Esophagus mucosa (tissue), 1 donor: ENCODE data around the gene PDIA4. TPM values are rescaled to one million over a fixed set of nuclear protein-coding genes. Genes with fewer than 3 reads are reported as not detected.
A peak's percentile ranks its signal among the peaks of the same experiment; 100 is the strongest.
"Not testable (repeated sequence)": the region's sequence is repeated elsewhere in the genome, so short reads cannot be mapped to it uniquely, and the experiment has no call there.

Source experiments
- ATAC-seq: fragments of 200-7000 bp; cut with Tn5 transposase; one replicate; pipeline ENCODE4 v1.9.1; 2020
- total RNA-seq: library from RNA; stranded (reverse); gene quantifications from one replicate; pipeline ENCODE4 v1.2.4, GENCODE V29; 2023
- donor health status: DM: yes; HTN: yes; CAD: no.

Gene PDIA4
- 58.8 TPM for total RNA-seq

DNA sequence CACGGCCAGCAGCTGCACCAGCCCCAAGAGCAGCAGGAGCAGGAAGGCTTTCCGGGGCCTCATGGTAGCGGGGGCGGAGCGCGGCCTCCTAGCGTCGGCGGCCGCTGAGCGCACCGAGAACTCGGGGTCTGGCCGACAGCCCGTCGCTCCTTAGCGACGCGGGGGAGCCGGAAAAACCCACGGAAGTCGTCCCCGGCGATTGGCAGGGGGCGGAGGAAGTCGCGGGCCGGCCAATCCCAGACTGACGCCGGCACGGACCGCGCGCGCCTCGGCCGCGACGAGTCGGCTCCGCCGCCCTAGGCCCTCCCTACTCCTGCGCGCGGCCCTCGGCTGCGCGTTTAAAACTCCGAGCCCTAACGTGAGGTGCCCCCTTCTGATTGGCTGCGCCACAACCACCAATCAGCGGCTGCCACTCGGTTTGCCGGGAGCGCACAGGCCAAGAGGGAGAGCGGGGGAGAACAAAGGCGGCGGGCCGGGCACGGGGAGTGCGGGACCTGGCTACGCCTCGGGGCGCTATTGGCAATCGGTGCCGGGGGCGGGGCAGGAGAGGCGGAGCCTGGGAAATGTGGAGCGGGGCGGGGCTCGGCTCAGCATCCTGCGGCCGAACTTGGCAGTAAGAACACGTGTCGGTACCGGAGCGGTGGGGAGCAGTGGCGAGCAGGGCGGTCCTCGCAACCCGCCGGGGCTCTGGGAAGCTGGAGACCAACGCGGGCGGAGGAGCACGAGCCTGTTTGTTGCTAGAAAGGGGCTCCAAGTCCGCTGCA is at the start of gene PDIA4:
Gene PDIA4, minus strand, starts transcription at position 160 of the 764 bp plus-strand sequence. Its CDS starts 97 bp downstream, at position 63.
- ATAC-seq: peak; percentile 99

- no peak for ATAC-seq
Observed at GRCh38 chr7:149077594-149077993, 49.3 kb upstream of the PDIA4 start.

- no peak for ATAC-seq
Observed at GRCh38 chr7:149075286-149075685, 47.0 kb upstream of the PDIA4 start.

DNA sequence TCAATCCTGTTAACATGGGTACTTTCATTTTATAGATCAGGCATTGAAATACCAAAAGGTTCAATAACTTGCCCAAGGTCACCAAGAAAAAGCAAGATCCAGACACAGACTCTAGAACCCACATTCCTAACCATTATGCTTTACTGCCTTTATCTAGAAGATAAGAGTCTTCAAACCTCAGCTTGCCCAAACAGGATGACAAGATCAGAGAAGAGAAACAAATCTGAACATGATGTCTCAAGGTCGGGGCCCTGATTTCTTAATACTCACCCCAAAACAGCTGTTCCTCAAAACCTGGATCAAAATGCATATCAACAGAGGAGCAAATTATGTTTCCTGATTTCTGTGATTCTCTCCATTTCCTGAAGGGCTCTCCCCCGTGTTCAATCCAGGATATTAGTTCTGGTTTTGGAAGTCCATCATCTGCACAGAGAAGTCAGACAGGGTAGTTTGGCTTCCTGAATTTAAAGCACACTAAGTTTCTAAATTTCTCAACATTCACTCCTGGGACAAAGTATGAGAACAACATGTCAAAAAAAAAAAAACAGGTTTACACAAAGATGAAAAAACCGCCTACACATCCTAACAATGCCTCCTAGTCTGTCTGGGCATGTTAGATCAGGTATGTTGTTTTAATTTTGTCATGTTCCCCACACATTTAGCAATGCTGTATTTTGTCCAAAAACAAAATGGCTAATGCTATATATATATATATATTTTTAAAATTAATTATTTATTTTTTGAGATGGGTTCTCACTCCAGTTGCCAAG is 46.0 kb upstream of the PDIA4 start:
- ATAC-seq: peak; percentile 79

- ATAC-seq: no peak
Observed at GRCh38 chr7:149072438-149072775, 44.1 kb upstream of the PDIA4 start.

DNA sequence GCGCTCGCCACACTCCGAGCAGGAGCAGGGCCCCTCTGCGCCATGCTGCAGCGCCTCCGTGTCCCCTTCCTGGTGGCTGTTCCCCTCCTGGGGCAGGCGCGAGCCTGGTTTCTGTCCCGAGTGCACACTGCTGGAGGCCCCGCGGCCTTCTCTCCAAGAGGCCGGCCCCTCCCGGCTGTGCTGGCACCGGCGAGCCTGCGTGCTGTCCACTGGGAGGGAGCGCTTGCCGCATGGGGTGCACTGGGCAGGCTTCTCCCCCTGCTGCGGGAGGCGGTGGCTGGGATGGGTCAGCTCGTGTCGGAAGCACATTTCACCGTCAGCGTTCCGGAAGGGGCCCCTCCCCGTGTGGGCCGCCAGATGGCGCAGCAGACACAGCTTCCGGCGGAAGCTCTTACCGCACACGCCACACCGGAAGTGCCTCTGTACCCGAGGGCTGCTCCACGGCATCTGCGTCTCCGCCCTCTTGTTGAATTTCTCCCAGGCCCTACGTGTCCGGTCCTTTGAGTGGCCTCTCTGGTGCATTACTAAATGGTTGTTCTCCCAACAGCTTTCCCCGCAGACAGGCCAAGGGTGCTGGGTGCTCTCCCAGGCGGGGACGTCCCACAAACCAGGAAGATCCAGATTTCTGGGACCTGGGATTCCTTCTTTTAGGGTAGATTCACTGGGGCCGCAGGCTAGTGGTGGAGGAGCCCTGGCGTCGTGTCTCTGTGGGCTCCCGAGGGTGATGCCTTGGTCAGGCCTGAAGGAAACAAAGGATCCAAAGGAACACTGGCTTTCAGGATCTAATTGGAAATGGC is 43.5 kb upstream of the PDIA4 start:
- ATAC-seq: peak; percentile 27

GRCh38 chr7:149071182-149071635 is 42.9 kb upstream of the PDIA4 start:
- no peak for ATAC-seq

GRCh38 chr7:149070372-149071125 is 42.2 kb upstream of the PDIA4 start:
- no peak for ATAC-seq

- no peak for ATAC-seq
Observed at GRCh38 chr7:149067869-149068268, 39.6 kb upstream of the PDIA4 start.

- no peak for ATAC-seq
Observed at GRCh38 chr7:149063476-149063875, 35.2 kb upstream of the PDIA4 start.

- not testable (repeated sequence) for ATAC-seq
Observed at GRCh38 chr7:149062217-149062899, 34.1 kb upstream of the PDIA4 start.

- ATAC-seq: no peak
Observed at GRCh38 chr7:149060156-149060555, 31.9 kb upstream of the PDIA4 start.

DNA sequence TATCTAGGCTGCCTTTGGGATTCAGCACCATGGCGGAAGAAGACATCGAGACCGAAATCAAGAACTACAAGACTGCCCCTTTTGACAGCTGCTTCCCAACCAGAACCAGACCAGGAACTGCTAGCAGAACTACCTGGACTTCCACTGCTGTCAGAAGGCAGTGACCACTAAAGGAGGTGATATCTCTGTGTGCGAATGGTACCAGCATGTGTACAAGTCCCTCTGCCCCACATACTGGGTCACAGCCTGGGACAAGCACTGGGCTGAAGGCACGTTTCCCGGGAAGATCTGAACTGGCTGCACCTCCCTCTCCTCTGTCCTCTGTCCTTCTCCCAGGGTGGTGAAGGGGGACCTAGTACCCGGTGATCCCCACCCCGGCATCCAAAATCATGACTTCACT is 25.6 kb upstream of the PDIA4 start:
- no peak for ATAC-seq

GRCh38 chr7:149053384-149053783 is 25.1 kb upstream of the PDIA4 start:
- no peak for ATAC-seq

DNA sequence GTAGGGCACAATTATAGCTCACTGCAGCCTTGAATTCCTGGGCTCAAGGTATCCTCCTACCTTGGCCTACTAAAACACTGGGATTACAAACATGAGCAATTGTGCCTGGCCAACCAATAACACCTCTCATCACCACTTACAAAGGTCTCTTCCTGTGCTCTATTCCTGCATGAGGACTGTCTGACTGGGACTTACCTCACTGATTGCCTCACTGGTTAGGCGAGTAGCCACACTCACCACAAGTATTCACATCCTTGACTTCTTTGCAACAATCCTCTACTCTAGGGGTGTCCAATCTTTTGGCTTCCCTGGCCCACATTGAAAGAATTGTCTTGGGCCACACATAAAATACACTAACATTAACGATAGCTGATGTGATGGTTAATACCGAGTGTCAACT is 22.6 kb upstream of the PDIA4 start:
- peak; percentile 38 for ATAC-seq

GRCh38 chr7:149048805-149049204 is 20.5 kb upstream of the PDIA4 start:
- no peak for ATAC-seq

GRCh38 chr7:149046416-149046815 is 18.1 kb upstream of the PDIA4 start:
- no peak for ATAC-seq

DNA sequence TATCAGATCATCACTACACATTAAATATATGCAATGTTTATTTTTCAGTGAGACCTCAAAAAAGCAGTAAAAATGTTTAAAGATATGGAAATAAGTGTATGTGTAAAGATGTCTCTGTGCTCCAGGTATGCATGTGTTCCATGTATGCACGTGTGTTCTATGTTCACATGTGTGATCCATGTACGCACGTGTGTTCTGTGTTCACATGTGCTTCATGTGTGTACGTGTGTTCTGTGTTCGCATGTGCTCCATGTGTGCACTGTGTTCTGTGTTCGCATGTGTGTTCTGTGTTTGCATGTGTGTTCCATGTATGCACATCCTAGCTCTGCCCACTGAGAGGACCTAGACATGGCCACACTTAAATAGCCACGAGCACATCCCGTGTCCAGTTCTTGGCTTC is 15.6 kb upstream of the PDIA4 start:
- ATAC-seq: no peak

DNA sequence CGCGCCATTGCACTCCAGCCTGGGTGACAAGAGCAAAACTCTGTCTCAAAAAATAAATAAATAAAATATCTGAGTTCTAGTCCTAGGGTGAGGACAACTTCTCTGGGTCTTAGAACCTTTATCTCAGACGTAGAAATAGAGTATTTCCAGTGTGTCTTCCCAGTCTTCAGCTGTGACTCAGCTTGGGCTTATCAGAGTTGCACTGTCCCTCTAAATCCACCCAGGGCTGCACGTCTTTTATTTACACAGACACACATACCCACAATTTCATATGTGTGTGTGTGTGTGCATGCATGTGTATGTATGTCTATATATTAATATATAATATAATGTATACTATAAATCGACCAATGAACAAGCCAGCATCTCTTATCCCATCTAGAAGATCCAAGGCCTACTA is 13.0 kb upstream of the PDIA4 start:
- ATAC-seq: no peak

- not testable (repeated sequence) for ATAC-seq
Observed at GRCh38 chr7:149038641-149039040, 10.3 kb upstream of the PDIA4 start.

- no peak for ATAC-seq
Observed at GRCh38 chr7:149036676-149037075, 8.4 kb upstream of the PDIA4 start.
